ENCODE results near the gene GPR84. TPM values are rescaled to one million over a fixed set of nuclear protein-coding genes. Genes with fewer than 3 reads are reported as not detected.

The GPR84 gene
- total and polyA plus RNA-seq, 2 of the 13 experiments (the other 11 are each of a cell fraction or from before 2014, with no cell fraction given) = not detected

DNA sequence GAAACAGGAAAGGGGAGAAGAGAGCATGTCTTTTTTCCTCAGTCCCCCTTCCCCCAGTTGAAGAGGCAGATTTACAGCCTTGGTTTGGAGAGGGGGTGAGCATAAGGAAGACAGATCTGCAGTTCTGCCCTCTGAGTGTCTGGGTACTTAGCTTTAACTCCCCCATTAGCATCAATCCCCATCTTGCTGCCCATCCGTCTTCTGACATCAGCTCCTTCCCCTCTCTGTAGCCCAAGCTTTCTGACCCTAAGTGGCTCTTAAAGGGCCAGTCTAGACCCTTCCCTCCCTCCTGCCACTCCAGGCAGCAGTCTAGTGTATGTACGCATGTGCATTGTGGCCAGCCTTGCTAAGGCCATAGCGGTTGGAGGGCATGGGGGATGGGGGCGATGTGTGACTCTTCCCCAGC, 7.3 kb downstream of the GPR84 start (continued):
- TF ChIP-seq ZBTB40 (IDR thresholded peaks at IDR 0.05) (no peak), ZBTB40 (CRISPR knock-in tag; IDR thresholded peaks at IDR 0.05) (no peak)

GRCh38 chr12:54356228-54356627, 8.1 kb downstream of the GPR84 start:
- H3K27ac ChIP-seq (ENCODE audit: extremely low read length, insufficient read depth, low read length) = no peak overlapping the region
- TF ChIP-seq ZNF879 (CRISPR knock-in tag; IDR thresholded peaks at IDR 0.05) = no peak
- TF ChIP-seq SKIL (CRISPR knock-in tag; IDR thresholded peaks at IDR 0.05; ENCODE audit: borderline replicate concordance) = no peak
- no peak for TF ChIP-seq ZNF430 (CRISPR knock-in tag; IDR thresholded peaks at IDR 0.05)
- TF ChIP-seq, protein P1, sequence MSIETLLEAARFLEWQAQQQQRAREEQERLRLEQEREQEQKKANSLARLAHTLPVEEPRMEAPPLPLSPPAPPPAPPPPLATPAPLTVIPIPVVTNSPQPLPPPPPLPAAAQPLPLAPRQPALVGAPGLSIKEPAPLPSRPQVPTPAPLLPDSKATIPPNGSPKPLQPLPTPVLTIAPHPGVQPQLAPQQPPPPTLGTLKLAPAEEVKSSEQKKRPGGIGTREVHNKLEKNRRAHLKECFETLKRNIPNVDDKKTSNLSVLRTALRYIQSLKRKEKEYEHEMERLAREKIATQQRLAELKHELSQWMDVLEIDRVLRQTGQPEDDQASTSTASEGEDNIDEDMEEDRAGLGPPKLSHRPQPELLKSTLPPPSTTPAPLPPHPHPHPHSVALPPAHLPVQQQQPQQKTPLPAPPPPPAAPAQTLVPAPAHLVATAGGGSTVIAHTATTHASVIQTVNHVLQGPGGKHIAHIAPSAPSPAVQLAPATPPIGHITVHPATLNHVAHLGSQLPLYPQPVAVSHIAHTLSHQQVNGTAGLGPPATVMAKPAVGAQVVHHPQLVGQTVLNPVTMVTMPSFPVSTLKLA (IDR thresholded peaks at IDR 0.05) = no peak
- no peak for TF ChIP-seq ZNF138 (CRISPR knock-in tag; IDR thresholded peaks at IDR 0.05; ENCODE audit: low read depth)
- TF ChIP-seq FOXA3 (CRISPR knock-in tag; IDR thresholded peaks at IDR 0.05) = no peak

More at GRCh38 chr12:54356228-54356627, 8.1 kb downstream of the GPR84 start:
- no peaks in the 10 kb centered on the region for H3K9me3 ChIP-seq (ENCODE audit: low read length)
- no peaks in the 10 kb centered on the region for H4K20me1 ChIP-seq (ENCODE audit: insufficient read depth, low read length)
- H3K4me1 ChIP-seq (ENCODE audit: insufficient read depth, low read length) = peaks cover 62% of the 10 kb centered on the region
- H3K9ac ChIP-seq (ENCODE audit: insufficient read depth, low read depth, low read length) = no peak overlapping the region
- no peak overlapping the region for H3K4me2 ChIP-seq (ENCODE audit: low read depth, low read length)
- WGBS (ENCODE audit: low lambda C conversion rate) = 100% methylated on average over 3 of the region's 3 CpGs
- FAIRE-seq = no peak
- no peak for DNase-seq (ENCODE audit: low spot score)
- in situ Hi-C loops (cut with HindIII; ENCODE audit: extremely low pct_ligation_motif_present, low pct_unique_long_range_greater_than_20kb) = no loop called here
- no peaks in the 10 kb centered on the region for H3K79me2 ChIP-seq (ENCODE audit: insufficient read depth, low read length)
- no peak overlapping the region for H3K4me3 ChIP-seq (replicated peaks in 1 of 3; ENCODE audit: insufficient read depth in 1 of 3, low read depth in 2 of 3, low read length in 3 of 3)
- POLR2A ChIA-PET = interaction anchor here (0.8 to 1.5 kb wide), 2 partner anchors 50 to 70 kb away, joined by 3 to 4 read pairs; no protein-coding TSS in a partner anchor
- H2AFZ ChIP-seq (ENCODE audit: low read length) = no peak overlapping the region
- H3K27me3 ChIP-seq (ENCODE audit: control insufficient read depth in 1 of 2, insufficient read depth in 2 of 2, low read length in 2 of 2) = no peaks in the 10 kb centered on the region; a peak in 1 of 5 replicates
- CTCF ChIA-PET (ENCODE audit: low intra/inter-chr PET ratio, low total read pairs) = no interaction called here
- intact Hi-C loops (cut with micrococcal nuclease; ENCODE audit: unreplicated experiment) = no loop called here
- peaks cover 1 to 3% of the 10 kb centered on the region in 2 experiments; a peak in 4 of 5 replicates for H3K36me3 ChIP-seq (replicated peaks in 1 of 2; ENCODE audit: control insufficient read depth in 1 of 2, insufficient read depth in 2 of 2, low read length in 2 of 2)
- ATAC-seq = no peak
- no TSS peak for BruUV-seq (replicated peaks)
